Activated naive CD4-positive, alpha-beta T cell treated with anti-CD3 and anti-CD28 coated beads, Interleukin-2, amount 50 U/mL, for 24 hours (primary cell): ENCODE data around the gene UBE2J2.

Experiments
- H3K27ac Mint-ChIP-seq: one replicate; pipeline ENCODE4 v1.8.0; 2021; ENCODE audit warnings: mild to moderate bottlenecking, mixed read lengths
- H3K27me3 Mint-ChIP-seq: one replicate; pipeline ENCODE4 v1.8.0; 2021; ENCODE audit warnings: mixed read lengths
- H3K36me3 Mint-ChIP-seq: one replicate; pipeline ENCODE4 v1.8.0; 2021; ENCODE audit warnings: mixed read lengths
- H3K4me1 Mint-ChIP-seq: one replicate; pipeline ENCODE4 v1.8.0; 2021; ENCODE audit warnings: mixed read lengths
- H3K4me3 Mint-ChIP-seq: one replicate; pipeline ENCODE4 v1.8.0; 2021; ENCODE audit warnings: mild to moderate bottlenecking, mixed read lengths
- H3K9me3 Mint-ChIP-seq: one replicate; pipeline ENCODE4 v1.8.0; 2021; ENCODE audit warnings: mixed read lengths

UBE2J2 gene

DNA sequence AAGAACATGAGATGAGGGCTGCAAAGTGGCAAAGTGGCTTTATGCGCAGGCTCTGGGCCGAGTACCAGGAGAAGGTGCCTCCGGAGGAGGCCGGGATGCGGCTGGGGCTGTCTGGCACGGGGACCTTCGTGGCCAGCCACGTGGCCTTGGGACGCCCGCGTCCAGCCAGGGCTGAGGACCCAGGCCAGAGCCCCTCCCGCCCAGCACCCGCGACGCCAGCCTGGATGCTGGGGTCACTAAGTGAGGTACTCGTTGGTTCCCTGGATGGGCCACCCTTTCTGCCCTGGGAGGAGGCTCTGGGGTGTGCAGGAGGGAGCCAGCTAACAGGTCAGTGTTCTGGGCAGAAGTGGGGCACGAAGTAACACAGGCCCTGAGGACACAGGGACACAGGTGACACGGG lies 19.2 kb upstream of the UBE2J2 start:
- H3K4me1 Mint-ChIP-seq, result no peaks in the 10 kb centered on the region
- no peaks in the 10 kb centered on the region for H3K9me3 Mint-ChIP-seq
- H3K27ac Mint-ChIP-seq, result no peak overlapping the region
- H3K4me3 Mint-ChIP-seq, result no peak overlapping the region
- H3K27me3 Mint-ChIP-seq, result no peaks in the 10 kb centered on the region
- no peaks in the 10 kb centered on the region for H3K36me3 Mint-ChIP-seq

GRCh38 chr1:1292442-1292779 lies 18.8 kb upstream of the UBE2J2 start:
- Mint-ChIP-seq H3K27me3 (no peaks in the 10 kb centered on the region), H3K4me1 (no peaks in the 10 kb centered on the region), H3K4me3 (no peak overlapping the region), H3K36me3 (no peaks in the 10 kb centered on the region), H3K9me3 (no peaks in the 10 kb centered on the region), H3K27ac (no peak overlapping the region)

GRCh38 chr1:1291548-1292441 lies 18.1 kb upstream of the UBE2J2 start:
- Mint-ChIP-seq H3K4me1 (no peaks in the 10 kb centered on the region), H3K4me3 (no peak overlapping the region), H3K36me3 (no peaks in the 10 kb centered on the region)

GRCh38 chr1:1291023-1291528 lies 17.4 kb upstream of the UBE2J2 start:
- H3K27ac Mint-ChIP-seq, result no peak overlapping the region
- H3K27me3 Mint-ChIP-seq, result no peaks in the 10 kb centered on the region
- no peaks in the 10 kb centered on the region for H3K9me3 Mint-ChIP-seq
- H3K4me1 Mint-ChIP-seq, result no peaks in the 10 kb centered on the region
- H3K36me3 Mint-ChIP-seq, result no peaks in the 10 kb centered on the region
- no peak overlapping the region for H3K4me3 Mint-ChIP-seq

More at GRCh38 chr1:1291548-1292441, 18.1 kb upstream of the UBE2J2 start:
- no peaks in the 10 kb centered on the region for H3K9me3 Mint-ChIP-seq
- no peak overlapping the region for H3K27ac Mint-ChIP-seq
- no peaks in the 10 kb centered on the region for H3K27me3 Mint-ChIP-seq

GRCh38 chr1:1290238-1290731 lies 16.6 kb upstream of the UBE2J2 start:
- H3K36me3 Mint-ChIP-seq, result no peaks in the 10 kb centered on the region
- H3K27me3 Mint-ChIP-seq, result no peaks in the 10 kb centered on the region
- no peak overlapping the region for H3K4me3 Mint-ChIP-seq
- H3K4me1 Mint-ChIP-seq, result no peaks in the 10 kb centered on the region
- no peak overlapping the region for H3K27ac Mint-ChIP-seq
- no peaks in the 10 kb centered on the region for H3K9me3 Mint-ChIP-seq

DNA sequence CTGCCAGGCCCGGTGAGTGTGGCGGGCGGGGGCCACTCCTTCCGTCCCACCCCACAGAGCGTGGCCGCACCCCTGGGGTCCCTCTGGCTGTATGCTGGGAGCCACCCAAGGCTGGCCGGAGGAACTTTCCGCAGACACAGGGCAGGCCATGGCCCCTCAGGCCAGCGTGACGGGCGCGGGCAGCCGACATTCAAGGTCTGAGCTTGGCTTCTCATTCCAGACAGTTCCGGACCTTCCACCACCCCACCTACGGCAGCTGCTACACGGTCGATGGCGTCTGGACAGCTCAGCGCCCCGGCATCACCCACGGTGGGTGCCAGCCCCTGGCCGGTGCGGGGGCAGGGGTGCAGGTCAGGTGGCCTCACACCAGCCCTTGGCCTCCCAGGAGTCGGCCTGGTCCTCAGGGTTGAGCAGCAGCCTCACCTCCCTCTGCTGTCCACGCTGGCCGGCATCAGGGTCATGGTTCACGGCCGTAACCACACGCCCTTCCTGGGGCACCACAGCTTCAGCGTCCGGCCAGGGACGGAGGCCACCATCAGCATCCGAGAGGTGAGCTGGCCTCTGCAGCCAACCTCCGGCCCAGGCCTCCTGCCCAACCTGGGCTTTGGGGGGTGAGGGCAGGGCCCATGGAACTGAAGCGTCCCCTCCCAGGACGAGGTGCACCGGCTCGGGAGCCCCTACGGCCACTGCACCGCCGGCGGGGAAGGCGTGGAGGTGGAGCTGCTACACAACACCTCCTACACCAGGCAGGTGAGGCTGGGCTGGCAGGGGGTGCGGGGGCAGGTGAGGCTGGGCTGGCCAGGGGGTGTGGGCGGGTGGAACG lies 13.8 kb upstream of the UBE2J2 start:
- Mint-ChIP-seq H3K27ac (no peak overlapping the region), H3K4me1 (no peaks in the 10 kb centered on the region), H3K9me3 (no peaks in the 10 kb centered on the region), H3K4me3 (no peak overlapping the region), H3K36me3 (no peaks in the 10 kb centered on the region), H3K27me3 (no peaks in the 10 kb centered on the region)

DNA sequence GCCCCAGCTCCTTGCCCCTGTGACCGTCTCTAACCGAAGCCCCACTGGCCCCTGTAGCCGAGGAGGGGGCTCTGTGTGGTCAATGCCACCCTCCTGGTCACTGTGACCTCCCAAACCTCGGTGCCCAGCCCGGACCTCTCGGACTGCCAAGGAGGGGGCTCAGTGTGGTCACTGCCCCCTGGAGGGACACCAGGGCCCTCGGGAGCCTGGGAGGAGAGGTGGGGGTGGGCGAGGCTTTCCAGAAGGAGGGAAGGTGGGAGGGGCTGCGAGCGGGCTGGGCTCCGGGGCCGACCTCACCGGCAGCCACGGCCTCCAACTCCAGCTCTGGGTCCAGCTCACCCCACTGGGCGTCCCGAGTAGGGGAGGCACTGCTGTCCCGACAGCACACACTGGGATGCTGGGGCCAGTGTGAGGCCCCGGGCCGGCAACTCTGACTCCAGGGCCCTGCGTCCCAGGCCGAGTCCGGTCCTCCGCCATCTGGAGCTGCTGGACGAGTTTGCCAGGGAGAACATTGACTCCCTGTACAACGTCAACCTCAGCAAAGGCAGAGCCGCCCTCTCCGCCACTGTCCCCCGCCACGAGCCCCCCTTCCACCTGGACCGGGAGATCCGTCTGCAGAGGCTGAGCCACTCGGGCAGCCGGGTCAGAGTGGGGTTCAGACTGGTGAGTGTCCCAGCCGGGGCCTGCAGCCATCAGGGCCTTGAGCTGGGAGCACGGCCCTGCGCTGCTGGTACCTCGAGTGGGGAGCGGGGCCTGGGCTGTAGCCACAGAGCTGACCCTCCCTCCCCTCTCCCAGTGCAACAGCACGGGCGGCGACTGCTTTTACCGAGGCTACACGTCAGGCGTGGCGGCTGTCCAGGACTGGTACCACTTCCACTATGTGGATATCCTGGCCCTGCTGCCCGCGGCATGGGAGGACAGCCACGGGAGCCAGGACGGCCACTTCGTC lies 12.9 kb upstream of the UBE2J2 start:
- Mint-ChIP-seq H3K9me3 (no peaks in the 10 kb centered on the region), H3K4me1 (no peaks in the 10 kb centered on the region), H3K27me3 (no peaks in the 10 kb centered on the region), H3K36me3 (no peaks in the 10 kb centered on the region), H3K27ac (no peak overlapping the region), H3K4me3 (no peak overlapping the region)

DNA sequence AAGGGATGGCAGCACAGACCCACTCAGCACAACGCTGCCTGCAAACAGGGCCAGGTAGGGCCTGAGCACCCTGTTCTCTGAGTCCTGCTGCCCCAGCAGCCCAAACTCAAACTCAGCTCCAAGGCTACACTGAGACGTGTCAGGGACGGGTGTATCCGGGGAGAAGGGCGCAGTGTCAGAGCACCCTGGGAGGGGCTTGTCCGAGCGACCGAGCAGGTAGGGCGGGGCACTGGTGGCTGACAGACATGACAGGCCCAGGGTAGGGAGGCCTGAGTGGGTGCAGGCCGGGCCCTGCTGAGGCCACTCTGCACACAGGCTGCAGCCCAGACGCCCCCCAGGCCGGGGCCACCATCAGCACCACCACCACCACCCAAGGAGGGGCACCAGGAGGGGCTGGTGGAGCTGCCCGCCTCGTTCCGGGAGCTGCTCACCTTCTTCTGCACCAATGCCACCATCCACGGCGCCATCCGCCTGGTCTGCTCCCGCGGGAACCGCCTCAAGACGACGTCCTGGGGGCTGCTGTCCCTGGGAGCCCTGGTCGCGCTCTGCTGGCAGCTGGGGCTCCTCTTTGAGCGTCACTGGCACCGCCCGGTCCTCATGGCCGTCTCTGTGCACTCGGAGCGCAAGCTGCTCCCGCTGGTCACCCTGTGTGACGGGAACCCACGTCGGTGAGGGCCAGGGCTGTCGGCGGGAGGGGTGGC lies 12.1 kb upstream of the UBE2J2 start:
- H3K9me3 Mint-ChIP-seq, result no peaks in the 10 kb centered on the region
- no peaks in the 10 kb centered on the region for H3K4me1 Mint-ChIP-seq
- no peak overlapping the region for H3K27ac Mint-ChIP-seq
- H3K36me3 Mint-ChIP-seq, result no peaks in the 10 kb centered on the region
- H3K27me3 Mint-ChIP-seq, result no peaks in the 10 kb centered on the region
- no peak overlapping the region for H3K4me3 Mint-ChIP-seq

- Mint-ChIP-seq H3K4me1 (no peaks in the 10 kb centered on the region), H3K9me3 (no peaks in the 10 kb centered on the region), H3K27ac (no peak overlapping the region), H3K4me3 (no peak overlapping the region), H3K27me3 (no peaks in the 10 kb centered on the region), H3K36me3 (no peaks in the 10 kb centered on the region)
Observed at GRCh38 chr1:1285102-1285571, 11.5 kb upstream of the UBE2J2 start.

DNA sequence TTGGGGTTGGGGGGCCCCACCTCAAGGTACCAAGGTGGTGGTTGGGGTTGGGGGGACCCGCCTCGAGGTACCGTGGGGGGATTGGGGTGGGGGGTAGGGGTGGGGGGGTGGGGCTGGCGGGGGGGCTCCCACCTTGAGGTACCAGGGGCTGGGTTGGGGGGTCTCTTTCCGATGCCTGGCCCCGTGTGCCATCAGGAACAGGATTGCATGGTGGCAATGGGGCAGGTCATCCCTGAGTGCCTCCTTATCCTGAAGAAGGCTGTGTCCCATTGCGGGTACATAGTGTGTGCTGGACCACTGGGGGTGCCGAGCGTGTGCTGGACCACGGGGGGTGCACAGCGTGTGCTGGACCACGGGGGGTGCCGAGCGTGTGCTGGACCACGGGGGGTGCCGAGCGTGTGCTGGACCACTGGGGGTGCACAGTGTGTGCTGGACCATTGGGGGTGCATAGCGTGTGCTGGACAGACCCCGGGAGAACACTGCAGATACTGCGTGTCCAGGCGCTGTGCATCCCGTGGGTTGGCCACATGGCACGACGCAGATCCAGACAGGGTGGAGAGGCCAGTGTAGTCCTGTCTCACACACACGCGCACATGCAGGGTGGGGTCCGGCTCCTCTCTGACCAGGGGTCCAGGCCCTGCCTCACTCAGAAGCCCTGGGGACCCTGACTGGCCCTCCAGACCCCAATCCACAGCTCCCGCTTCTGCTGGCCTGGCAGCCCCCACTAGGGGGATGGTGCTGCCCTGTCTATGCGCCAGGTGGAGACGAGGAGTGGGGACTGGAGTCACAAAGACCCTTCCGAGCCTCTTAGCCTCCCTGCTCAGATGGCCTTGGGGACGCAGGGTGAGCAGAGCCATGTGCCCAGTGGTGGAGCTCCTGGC lies 10.8 kb upstream of the UBE2J2 start:
- Mint-ChIP-seq H3K9me3 (no peaks in the 10 kb centered on the region), H3K4me3 (no peak overlapping the region), H3K27me3 (no peaks in the 10 kb centered on the region), H3K36me3 (no peaks in the 10 kb centered on the region), H3K4me1 (no peaks in the 10 kb centered on the region), H3K27ac (no peak overlapping the region)

DNA sequence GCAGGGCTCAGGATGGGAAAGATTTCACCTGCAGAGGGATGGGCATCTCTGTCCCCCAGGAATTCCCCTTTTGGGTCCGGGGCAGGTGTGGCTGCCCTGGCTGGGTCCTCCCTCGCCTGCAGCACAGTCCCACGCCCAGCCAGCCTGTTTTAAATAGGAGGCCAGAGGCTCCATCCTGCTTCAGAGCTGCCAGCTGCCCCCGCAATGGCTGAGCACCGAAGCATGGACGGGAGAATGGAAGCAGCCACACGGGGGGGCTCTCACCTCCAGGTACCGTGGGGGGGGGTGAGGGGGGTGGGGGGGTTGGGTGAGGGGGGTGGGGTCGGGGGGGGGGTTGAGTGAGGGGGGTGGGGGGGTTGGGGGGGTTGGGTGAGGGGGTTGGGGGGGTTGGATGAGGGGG lies 10.2 kb upstream of the UBE2J2 start:
- Mint-ChIP-seq H3K4me3 (no peak overlapping the region), H3K4me1 (no peaks in the 10 kb centered on the region), H3K27ac (no peak overlapping the region), H3K9me3 (no peaks in the 10 kb centered on the region), H3K27me3 (no peaks in the 10 kb centered on the region), H3K36me3 (no peaks in the 10 kb centered on the region)

DNA sequence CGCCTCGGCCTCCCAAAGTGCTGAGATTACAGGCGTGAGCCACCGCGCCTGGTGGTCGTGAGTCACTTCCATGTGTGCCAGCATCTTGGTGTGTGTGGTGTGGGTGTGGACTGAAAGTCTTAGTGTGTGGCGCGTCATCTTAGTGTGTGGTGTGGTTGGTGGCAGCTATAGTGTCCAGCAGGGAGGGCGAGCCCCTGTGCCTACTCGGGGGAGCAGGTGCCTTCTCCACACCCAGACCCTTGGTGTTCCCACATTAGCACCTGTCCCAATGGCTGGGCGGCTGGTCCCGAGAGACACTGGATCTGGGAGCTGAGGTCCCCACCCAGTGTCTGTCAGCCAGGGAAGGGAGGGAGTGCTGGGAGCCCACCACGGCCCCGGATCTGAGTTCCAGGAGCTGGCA lies 9.3 kb upstream of the UBE2J2 start:
- Mint-ChIP-seq H3K36me3 (no peaks in the 10 kb centered on the region), H3K9me3 (no peaks in the 10 kb centered on the region), H3K4me1 (no peaks in the 10 kb centered on the region), H3K4me3 (no peak overlapping the region), H3K27ac (no peak overlapping the region), H3K27me3 (no peaks in the 10 kb centered on the region)

- Mint-ChIP-seq H3K36me3 (no peaks in the 10 kb centered on the region), H3K4me1 (no peaks in the 10 kb centered on the region), H3K4me3 (no peak overlapping the region), H3K27me3 (no peaks in the 10 kb centered on the region), H3K9me3 (no peaks in the 10 kb centered on the region), H3K27ac (no peak overlapping the region)
Observed at GRCh38 chr1:1281533-1282321, 8.1 kb upstream of the UBE2J2 start.
